Epithelial cell of proximal tubule (primary cell): ENCODE data around the gene IP6K3. TPM values are rescaled to one million over a fixed set of nuclear protein-coding genes. Genes with fewer than 3 reads are reported as not detected.

Experiments used
- DNase-seq: peaks from one replicate; pipeline ENCODE4 v3.0.0-alpha.2; 2011; ENCODE audit warnings: low read depth
- H3K4me3 ChIP-seq: 2 replicates; pipeline ENCODE4 v1.5.1; 2011; ENCODE audit warnings: low read depth, mild to moderate bottlenecking, low read length
- total RNA-seq: library from RNA; depleted of rRNA; stranded (reverse); fragments of >200 nt; gene quantifications from 2 replicates; pipeline ENCODE4 v1.2.3, GENCODE V29; 2015
- TF ChIP-seq, protein P1 (sequence below): conservative IDR thresholded peaks from 2 replicates; pipeline ENCODE4 v1.5.1; 2012; ENCODE audit warnings: low read depth, mild to moderate bottlenecking, low read length

The IP6K3 gene
- total RNA-seq, 1 donor from 2014 or later: 0.40 TPM

DNA sequence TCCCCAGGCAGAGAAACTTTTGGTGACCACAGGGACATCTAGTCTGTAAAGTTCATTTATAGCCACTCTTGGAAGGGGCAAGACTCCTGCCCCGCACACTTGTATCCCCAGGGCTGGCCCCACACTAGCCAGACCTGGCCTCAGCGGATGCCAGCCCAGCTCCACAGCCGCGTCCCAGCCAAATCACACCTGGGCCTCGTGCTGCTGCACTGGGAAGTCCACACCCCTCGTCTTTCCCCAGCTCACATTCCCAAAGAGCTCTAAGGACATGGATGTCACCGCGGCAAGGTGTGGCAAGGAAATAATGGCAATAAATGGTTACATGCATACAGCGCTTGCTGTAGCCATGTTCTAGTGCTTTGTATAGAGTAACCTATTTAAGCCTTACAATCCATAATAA is 8.6 kb downstream of the IP6K3 start:
- no peak overlapping the region for H3K4me3 ChIP-seq
- no peak for DNase-seq
- TF ChIP-seq, protein P1, sequence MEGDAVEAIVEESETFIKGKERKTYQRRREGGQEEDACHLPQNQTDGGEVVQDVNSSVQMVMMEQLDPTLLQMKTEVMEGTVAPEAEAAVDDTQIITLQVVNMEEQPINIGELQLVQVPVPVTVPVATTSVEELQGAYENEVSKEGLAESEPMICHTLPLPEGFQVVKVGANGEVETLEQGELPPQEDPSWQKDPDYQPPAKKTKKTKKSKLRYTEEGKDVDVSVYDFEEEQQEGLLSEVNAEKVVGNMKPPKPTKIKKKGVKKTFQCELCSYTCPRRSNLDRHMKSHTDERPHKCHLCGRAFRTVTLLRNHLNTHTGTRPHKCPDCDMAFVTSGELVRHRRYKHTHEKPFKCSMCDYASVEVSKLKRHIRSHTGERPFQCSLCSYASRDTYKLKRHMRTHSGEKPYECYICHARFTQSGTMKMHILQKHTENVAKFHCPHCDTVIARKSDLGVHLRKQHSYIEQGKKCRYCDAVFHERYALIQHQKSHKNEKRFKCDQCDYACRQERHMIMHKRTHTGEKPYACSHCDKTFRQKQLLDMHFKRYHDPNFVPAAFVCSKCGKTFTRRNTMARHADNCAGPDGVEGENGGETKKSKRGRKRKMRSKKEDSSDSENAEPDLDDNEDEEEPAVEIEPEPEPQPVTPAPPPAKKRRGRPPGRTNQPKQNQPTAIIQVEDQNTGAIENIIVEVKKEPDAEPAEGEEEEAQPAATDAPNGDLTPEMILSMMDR: no peak

DNA sequence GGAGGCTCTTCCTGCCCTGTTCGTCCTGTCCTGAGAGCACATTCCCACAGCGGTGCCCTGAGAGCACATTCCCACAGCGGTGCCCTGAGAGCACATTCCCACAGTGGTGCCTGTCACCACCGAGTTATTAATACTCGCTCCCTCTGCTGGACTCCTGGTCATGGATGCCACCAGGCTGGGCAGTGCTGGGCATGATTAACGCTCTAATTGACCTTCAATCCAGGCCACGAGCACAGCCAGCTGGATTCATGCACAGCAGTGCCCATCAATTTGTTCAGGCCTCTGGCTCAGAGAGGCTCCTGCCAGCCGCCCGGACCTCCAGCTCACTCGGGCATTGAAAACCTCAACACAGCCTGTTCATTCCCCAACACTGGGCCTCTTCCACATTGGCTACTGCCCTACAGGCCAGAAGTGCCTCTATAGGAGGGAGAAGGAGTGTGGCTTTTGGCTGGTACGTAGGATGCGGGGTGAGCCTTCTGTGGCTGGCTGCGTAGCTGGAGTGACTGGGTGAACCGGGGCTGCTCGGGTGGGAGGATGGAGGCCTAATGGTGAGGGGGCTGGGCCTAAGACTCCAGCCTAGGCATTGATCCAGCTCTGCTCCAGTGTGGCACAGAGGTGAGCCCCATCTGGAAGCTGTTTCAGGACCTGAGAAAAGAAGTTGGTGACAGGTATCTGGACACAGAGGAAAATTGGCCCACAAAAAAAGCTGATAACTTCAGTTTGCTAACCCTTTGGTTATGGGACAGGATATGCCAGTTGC is 9.3 kb downstream of the IP6K3 start:
- H3K4me3 ChIP-seq: no peak overlapping the region
- TF ChIP-seq, protein P1: no peak
- DNase-seq: no peak

DNA sequence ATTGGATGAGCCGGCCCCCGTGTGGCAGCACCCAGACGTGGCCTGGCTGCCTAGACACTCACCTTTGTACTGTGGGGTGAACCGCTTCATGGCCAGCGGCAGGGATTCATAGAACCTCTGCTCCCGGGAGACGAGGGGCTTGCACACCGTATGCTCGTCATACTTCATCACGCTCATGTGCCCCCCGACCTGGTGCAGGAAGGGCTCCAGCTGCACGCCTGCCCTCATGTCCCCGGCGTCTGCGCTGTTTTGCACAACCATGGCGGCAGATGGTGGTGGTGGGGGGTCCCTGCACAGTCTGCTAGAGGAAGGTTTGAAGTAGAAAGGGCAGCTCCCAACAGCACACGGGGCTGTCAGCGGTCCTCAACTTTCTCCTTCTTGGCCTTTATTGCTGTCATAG is 11.5 kb downstream of the IP6K3 start:
- DNase-seq: no peak
- TF ChIP-seq, protein P1: no peak
- no peak overlapping the region for H3K4me3 ChIP-seq

DNA sequence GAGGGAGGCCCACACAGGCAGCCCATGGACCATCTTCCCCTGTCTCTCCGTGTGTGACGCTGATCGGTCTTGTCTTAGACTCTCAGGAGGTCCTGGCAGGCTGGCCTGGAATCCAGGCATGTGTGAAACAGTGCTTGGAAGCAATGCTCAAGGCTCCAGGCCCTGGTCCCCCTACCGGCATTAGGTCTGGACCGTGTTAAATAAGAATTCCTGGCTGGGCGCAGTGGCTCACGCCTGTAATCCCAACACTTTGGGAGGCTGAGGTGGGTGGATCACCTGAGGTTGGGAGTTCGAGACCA is 13.0 kb downstream of the IP6K3 start:
- DNase-seq: no peak
- TF ChIP-seq, protein P1: no peak

DNA sequence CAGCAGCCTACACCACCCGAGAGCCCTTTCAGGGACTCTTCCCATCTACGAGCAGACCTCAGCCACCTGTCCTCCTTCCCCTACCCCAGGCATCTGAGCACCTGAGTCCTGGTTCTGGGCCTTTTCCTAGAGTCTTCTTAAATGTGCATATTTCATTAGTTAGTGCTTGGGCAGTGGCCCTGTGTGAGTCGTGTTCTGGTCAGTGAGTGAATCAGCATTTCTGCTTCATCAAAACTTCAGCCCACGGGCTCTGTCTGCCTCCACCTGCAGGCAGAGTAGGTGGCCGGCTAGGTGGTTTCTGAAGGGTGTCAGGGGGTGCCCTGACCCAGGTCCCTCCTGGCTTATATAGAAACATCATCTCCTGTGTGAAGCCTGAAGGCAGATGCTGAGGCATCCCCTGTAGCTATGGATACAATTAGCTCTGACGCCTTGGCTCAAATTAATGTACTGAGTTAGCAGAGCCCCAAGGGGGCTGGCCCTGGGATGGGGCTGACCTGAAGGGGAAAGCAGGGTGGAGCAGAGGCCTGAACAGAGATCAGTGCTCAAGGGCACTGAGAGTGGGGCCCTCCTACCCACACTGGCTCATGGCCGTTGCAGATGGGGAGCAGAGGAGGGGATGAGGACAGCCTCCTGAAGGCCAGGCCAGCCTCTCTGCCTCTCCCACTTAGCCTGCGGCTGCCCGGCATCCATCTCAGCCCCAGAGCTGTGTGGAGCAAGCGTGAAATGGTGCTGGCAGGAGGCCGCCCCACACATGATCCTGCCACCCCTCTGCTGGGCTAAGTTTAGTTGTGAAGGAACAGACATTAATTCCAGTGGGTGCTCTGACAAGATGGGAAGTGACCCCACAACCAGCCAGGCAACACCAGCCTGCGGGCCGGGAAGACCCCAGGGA is 13.6 kb downstream of the IP6K3 start:
- no peak for DNase-seq
- TF ChIP-seq, protein P1: peak; percentile 10

More for the DNA sequence above, 13.0 kb downstream of the IP6K3 start:
- H3K4me3 ChIP-seq: no peak overlapping the region

DNA sequence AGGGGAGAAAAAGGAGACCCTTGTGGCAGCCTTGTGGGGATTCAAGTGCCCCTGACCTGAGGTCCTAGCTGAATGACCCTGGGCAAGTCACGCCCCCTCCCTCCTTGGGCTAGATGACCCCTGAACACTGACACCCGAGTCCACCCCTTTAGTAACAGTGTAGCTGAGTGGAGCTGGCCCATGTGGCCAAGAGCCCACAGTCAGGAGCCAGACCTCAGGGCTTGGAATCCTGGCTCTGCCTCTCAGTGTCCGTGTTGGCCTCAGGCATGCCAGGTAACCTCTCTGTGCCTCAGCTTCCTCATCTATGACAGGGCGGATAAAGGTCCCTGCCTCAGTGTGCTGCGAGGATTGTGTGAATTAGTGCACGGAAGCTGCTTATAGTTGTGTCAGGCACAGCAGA is 14.3 kb downstream of the IP6K3 start:
- TF ChIP-seq, protein P1: no peak
- H3K4me3 ChIP-seq: no peak overlapping the region
- no peak for DNase-seq

More for the DNA sequence above, 13.6 kb downstream of the IP6K3 start:
- no peak overlapping the region for H3K4me3 ChIP-seq
